Activated T-helper 2 cell treated with anti-CD3 and anti-CD28 coated beads, Interferon-gamma antibody, Interleukin-2, Interleukin-4, amounts not matched to agents 10 μg/mL and 5 μg/mL and 100 μg/mL, durations not matched to agents 14 hours and 24 hours and 36 hours (primary cell): ENCODE measurements around the gene DCAF5. TPM values are rescaled to one million over a fixed set of nuclear protein-coding genes. Genes with fewer than 3 reads are reported as not detected.
A peak's percentile ranks its signal among the peaks of the same experiment; 100 is the strongest.

ENCODE experiments used
- DNase-seq: peaks from one replicate; pipeline ENCODE4 v3.0.0; 2021; ENCODE audit warnings: low spot score
- H3K27ac Mint-ChIP-seq: one replicate; pipeline ENCODE4 v1.8.0; 2021; ENCODE audit warnings: mixed read lengths
- H3K27me3 Mint-ChIP-seq: one replicate; pipeline ENCODE4 v1.8.0; 2021; ENCODE audit warnings: low read depth, mixed read lengths
- H3K36me3 Mint-ChIP-seq: one replicate; pipeline ENCODE4 v1.8.0; 2021; ENCODE audit warnings: low read depth, mixed read lengths
- H3K4me1 Mint-ChIP-seq: one replicate; pipeline ENCODE4 v1.8.0; 2021; ENCODE audit warnings: low read depth, mixed read lengths
- H3K4me3 Mint-ChIP-seq: one replicate; pipeline ENCODE4 v1.8.0; 2021; ENCODE audit warnings: low read depth, mild to moderate bottlenecking, moderate library complexity, mixed read lengths
- H3K9me3 Mint-ChIP-seq: one replicate; pipeline ENCODE4 v1.8.0; 2021; ENCODE audit warnings: mixed read lengths
- intact Hi-C: fragments of 100-400 bp; cut with micrococcal nuclease; formaldehyde crosslinking; loops from one replicate; pipeline ENCODE4 v1.15.1; 2023
- total RNA-seq: library from RNA; stranded (reverse); gene quantifications from 2 replicates; pipeline ENCODE4 v1.2.3, GENCODE V29; 2022

DCAF5 gene
- total RNA-seq, 1 donor from 2014 or later = 30.4 TPM

DNA sequence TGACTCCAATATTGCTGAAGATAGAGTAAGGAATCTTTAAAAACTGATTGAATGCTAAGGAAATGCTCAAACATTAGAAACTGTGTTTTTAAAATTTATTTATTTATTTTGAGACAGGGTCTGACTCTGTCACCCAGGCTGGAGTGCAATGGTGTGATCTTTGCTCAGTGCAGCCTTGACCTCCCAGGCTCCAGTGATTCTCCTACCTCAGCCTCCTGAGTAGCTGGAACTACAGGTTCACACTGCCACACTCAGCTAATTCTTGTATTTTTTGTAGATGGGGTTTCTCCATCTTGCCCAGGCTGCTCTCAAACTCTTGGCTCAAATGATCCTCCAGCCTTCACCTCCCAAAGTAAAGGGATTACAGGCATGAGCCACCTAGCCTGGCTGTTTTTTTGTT, 3.3 kb upstream of the DCAF5 start:
- H3K36me3 Mint-ChIP-seq = no peaks in the 10 kb centered on the region
- peaks cover 57% of the 10 kb centered on the region for H3K27me3 Mint-ChIP-seq
- peaks cover 4% of the 10 kb centered on the region for H3K4me1 Mint-ChIP-seq
- H3K27ac Mint-ChIP-seq = no peak overlapping the region
- H3K4me3 Mint-ChIP-seq = no peak overlapping the region
- intact Hi-C loops = no loop called here
- H3K9me3 Mint-ChIP-seq = no peaks in the 10 kb centered on the region
- no peak for DNase-seq

DNA sequence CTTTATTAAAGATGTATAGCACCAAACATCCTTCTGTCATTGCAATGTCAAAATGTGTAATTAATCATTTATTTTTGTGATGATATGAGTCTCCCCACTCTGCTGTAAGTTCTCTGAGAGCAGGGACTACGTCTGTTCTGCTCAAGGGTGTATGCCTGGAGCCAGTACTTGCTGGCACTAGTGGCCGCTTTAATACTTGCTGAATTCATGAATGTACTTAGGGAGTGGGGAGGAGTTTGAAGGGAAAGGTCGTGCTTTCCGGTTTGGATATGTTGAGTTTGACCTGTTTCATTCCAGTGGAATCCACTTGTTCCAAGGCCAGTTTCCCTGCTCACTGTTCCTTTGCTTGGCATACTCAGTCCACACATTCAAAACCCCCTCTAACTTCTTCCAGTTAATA, 1.9 kb upstream of the DCAF5 start:
- Mint-ChIP-seq H3K4me3 (peak overlapping the region; percentile 21), H3K36me3 (peaks cover 4% of the 10 kb centered on the region), H3K4me1 (peaks cover 18% of the 10 kb centered on the region), H3K27me3 (peaks cover 46% of the 10 kb centered on the region), H3K27ac (no peak overlapping the region), H3K9me3 (no peaks in the 10 kb centered on the region)
- no peak for DNase-seq
- intact Hi-C loops = loop anchor here (5.0 kb wide), 1 partner anchor 613 kb away; the partner anchor contains the start of gene SRSF5

DNA sequence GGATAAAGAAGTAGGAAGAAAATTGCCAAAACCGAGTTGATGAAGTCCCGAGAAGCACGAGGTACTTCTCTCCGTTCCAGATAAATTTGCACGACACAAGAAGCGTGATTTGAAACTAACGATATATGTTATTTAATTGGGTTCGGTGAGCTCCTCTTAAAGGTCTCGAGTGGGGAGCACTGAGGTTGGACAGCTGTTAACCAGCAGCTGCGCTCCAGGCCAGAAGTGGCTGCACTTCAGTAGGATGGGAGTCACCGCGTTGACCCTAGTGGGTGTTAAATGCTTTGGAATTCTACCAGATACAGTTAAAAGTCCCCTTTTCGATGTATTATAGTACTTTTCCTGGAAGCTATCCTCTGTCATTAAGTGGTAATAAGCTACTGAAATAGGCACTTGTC, 953 bp upstream of the DCAF5 start:
- peaks cover 39% of the 10 kb centered on the region for H3K27me3 Mint-ChIP-seq
- peak overlapping the region; percentile 89 for H3K4me3 Mint-ChIP-seq
- H3K9me3 Mint-ChIP-seq = no peaks in the 10 kb centered on the region
- H3K27ac Mint-ChIP-seq = peak overlapping the region; percentile 73
- peaks cover 12% of the 10 kb centered on the region for H3K36me3 Mint-ChIP-seq
- peaks cover 24% of the 10 kb centered on the region for H3K4me1 Mint-ChIP-seq
- no peak for DNase-seq
- intact Hi-C loops = loop anchor here (1.0 to 5.0 kb wide), 2 partner anchors 244 to 613 kb away; partner anchors contain the start of genes ERH, SLC39A9 and SRSF5

DNA sequence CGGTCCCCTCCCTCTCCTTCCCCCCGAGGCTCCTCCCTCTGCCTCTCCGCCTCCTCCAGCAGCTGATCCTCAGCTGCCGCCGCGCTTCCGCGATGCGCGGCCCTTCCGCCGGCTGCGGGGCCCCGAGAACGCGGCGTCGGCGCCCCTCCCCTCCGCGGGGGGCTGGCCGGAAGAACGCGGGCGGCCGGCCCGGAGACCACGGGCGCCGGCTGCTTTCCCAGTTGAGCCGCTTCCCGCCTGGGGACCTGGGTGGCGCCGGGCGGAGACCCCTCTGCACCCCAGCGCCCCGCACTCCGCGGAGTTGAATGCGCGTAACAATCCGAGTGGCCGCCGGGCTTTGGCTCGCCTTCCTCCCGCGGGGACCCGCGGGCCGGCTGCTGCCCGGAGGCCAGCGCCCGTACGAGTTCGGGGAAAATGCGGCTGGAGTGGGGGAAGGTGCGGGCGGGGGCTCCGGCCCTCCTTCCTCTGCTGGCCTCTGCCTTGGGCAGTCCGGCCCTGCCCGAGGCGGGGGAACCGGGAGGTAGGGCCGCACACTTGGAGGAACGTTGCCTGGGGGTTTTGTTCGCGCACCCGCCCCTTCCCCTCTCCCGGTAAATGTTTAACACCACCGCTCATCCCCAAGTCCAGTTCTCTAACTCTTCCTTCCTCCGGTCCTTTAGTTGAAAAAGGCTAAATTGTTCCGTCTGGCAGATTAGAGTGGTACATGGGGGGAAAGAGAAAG, 393 bp upstream of the DCAF5 start:
- intact Hi-C loops = loop anchor here (1.0 to 5.0 kb wide), 2 partner anchors 245 to 614 kb away; partner anchors contain the start of genes ERH, SLC39A9 and SRSF5
- H3K27ac Mint-ChIP-seq = peak overlapping the region; percentile 92
- peak overlapping the region; percentile 91 for H3K4me3 Mint-ChIP-seq
- DNase-seq = peak; percentile 93
- no peaks in the 10 kb centered on the region for H3K9me3 Mint-ChIP-seq
- H3K4me1 Mint-ChIP-seq = peaks cover 28% of the 10 kb centered on the region
- peaks cover 35% of the 10 kb centered on the region for H3K27me3 Mint-ChIP-seq
- H3K36me3 Mint-ChIP-seq = peaks cover 17% of the 10 kb centered on the region

DNA sequence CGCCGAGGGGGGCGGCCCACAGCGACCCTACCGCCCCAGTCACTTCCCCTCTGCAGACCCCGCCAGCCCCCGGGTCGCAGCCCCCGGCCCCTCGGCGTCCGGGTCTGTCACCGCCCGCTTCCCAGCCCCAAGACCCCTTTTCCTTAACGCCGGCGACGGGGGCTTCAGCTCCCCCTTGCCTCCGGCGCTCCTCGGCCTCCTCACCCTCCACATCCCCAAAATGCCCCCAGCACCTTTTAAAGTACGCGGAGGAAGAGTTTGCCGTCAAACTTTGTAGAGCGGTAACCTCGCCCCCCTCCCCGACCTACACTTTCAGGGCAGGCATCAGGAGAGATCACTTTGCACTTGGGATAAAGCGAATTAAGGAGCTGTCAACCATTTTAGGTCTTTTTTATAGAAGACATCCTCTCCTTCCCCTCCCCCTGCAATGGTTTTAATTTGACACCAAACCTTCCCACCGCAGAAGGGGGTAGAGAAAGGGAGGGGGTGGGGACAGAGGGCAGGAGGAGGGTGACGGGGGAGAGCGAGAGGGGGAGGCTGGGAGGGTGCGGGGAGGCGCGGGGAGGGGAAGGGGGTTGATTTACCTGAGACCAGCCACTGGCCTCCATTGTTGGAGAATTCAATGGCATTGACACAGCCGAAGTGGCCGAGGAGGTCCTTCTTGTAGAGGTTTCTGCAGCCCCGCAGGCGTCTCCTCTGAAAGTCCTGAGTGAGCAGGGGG, 578 bp downstream of the DCAF5 start:
- H3K27me3 Mint-ChIP-seq = peaks cover 28% of the 10 kb centered on the region
- peaks cover 34% of the 10 kb centered on the region for H3K4me1 Mint-ChIP-seq
- H3K36me3 Mint-ChIP-seq = peaks cover 25% of the 10 kb centered on the region
- peak overlapping the region; percentile 91 for H3K4me3 Mint-ChIP-seq
- peak; percentile 13 for DNase-seq
- H3K27ac Mint-ChIP-seq = peak overlapping the region; percentile 92
- no peaks in the 10 kb centered on the region for H3K9me3 Mint-ChIP-seq
- intact Hi-C loops = loop anchor here (5.0 kb wide), 1 partner anchor 615 kb away; the partner anchor contains the start of gene SRSF5

DNA sequence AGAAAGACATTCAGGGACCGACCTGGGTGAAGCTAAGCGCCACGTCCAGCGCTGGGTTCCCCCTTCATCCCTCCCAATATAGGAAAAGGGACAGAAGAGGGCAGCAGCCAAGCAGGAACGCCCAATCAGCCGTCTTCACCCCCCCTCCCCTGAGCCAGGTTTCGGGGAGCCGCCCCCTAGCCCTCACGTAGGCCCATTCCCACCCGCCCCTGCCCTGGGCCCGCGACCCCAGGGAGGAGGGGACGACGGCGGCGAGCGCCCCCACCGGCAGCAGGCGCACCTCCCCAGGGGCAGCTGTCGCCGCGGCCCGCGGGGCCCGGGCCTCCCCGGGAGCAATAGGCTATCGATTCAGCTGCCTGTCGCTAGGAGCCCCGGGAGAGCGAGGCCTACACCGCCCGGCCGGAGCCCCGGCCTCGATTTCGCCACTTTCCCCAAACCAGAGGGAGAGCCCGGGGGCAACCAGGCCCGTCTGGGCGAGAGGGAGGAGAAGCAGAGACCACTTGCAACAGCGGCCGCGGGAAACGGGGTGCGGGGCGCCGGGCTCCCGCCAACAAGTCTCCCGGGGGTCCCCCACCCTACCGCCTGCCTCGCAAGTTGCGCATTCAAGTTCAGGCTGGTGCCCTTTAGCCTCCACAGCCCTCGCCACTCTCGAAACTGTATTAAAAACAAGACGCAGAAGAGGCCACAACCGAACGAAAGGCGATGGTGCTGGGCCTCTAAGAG, 1.3 kb downstream of the DCAF5 start:
- intact Hi-C loops = loop anchor here (2.0 to 5.0 kb wide), 3 partner anchors 173 to 1207 kb away; partner anchors contain the start of genes ACTN1, COX16 and SRSF5
- Mint-ChIP-seq H3K4me3 (peak overlapping the region; percentile 91), H3K27ac (peak overlapping the region; percentile 92), H3K4me1 (peaks cover 38% of the 10 kb centered on the region), H3K9me3 (no peaks in the 10 kb centered on the region), H3K27me3 (peaks cover 26% of the 10 kb centered on the region), H3K36me3 (peaks cover 28% of the 10 kb centered on the region)
- DNase-seq = peak; percentile 73

DNA sequence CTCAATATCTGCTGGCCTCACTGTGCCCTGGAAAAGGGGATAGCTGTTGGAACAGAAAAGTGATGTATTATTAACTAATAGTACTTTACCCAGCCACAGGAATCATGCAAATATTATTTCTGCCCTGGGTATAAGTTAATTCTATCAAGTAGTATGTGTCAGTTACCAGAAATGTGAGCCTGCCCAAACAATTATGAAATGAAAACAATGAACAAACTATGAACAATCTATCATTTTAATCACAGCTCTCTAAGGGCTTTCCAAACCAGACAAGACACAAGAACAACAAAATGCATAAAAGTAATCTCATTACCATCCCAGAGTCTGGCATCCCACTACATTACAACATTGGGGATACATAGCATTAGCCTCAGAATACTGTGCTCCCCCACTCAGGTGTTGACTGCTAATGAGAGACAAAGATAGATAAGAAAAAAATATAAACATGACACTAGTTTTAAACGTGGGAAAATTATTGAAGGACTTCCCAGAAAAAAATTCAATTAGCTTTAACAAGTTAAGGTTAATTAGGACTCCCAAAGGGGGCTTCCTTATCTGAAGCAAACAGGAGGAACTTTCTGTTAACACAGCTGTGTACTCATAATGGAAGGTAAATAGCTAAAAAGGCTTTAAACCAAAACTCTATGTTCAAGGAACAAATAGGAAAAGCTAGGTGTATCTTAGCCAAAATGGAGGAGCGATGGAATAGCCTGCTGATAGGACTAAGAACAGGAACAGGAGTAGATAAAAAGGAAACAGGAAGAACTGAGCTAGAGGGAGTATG, 3.3 kb downstream of the DCAF5 start:
- Mint-ChIP-seq H3K4me1 (peaks cover 38% of the 10 kb centered on the region), H3K36me3 (peaks cover 36% of the 10 kb centered on the region), H3K27me3 (peaks cover 8% of the 10 kb centered on the region), H3K9me3 (no peaks in the 10 kb centered on the region), H3K27ac (peak overlapping the region; percentile 15), H3K4me3 (peak overlapping the region; percentile 53)
- intact Hi-C loops = loop anchor here (2.0 to 5.0 kb wide), 3 partner anchors 171 to 1209 kb away; partner anchors contain the start of genes ACTN1, COX16 and SRSF5
- DNase-seq = no peak

DNA sequence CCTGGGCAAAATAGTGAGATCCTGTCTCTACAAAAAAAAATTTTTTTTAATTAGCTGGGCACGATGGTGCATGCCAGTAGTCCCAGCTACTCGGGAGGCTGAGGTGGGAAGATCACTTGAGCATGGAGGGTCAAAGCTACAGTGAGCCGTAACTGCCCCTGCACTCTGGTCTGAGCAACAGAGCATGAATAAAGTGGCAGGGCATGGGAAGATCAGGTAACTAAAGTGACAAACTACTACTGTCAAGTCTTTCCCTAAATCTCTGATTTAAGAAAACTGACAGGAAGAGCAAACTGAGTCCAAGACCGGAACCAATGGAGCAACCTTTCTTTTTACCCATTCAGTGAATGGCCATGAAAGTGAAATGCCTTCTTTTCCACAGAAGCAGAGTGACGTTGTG, 10.8 kb downstream of the DCAF5 start:
- Mint-ChIP-seq H3K4me1 (peaks cover 13% of the 10 kb centered on the region), H3K4me3 (no peak overlapping the region), H3K27ac (no peak overlapping the region), H3K36me3 (peaks cover 20% of the 10 kb centered on the region), H3K9me3 (no peaks in the 10 kb centered on the region), H3K27me3 (no peaks in the 10 kb centered on the region)
- no peak for DNase-seq
- intact Hi-C loops = no loop called here

DNA sequence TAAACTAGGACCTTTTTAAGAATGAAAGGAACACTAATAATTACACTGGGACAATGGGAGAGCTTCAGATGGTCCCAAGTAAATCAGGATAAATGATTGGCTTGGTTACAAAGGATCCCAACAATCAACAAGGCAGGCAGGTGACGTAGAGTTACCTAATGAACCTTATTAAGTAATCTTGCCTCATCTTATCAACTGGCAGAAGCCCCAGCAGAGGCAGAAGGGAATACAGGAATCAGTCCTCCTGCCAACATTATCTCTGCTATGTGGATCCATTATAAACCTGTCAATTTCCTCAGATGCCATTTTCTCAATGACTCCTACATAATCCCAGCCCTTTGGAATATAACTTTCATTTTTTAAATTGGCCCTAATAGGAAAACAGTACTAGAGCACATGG, 11.4 kb downstream of the DCAF5 start:
- Mint-ChIP-seq H3K4me1 (peaks cover 12% of the 10 kb centered on the region), H3K27me3 (no peaks in the 10 kb centered on the region), H3K9me3 (no peaks in the 10 kb centered on the region), H3K27ac (no peak overlapping the region), H3K36me3 (peaks cover 20% of the 10 kb centered on the region), H3K4me3 (no peak overlapping the region)
- intact Hi-C loops = no loop called here
- DNase-seq = no peak

DNA sequence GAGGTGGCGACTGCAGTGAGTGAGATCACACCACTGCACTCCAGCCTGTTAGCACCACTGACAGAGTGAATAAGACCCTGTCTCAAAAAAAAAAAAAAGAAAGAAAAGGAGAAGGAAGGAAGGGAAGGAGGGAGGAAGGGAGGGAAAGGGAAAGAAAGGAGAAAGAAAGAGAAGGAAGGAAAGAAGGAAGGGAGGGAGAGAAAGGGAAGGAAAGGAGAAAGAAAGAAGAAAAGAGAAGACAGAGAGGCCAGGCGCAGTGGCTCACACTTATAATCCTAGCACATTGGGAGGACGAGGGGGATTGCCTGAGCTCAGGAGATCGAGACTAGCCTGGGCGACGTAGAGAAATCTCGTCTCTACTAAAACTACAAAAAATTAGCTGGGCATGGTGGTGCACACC, 13.2 kb downstream of the DCAF5 start:
- Mint-ChIP-seq H3K36me3 (peaks cover 15% of the 10 kb centered on the region), H3K27ac (no peak overlapping the region), H3K27me3 (no peaks in the 10 kb centered on the region), H3K4me1 (peaks cover 12% of the 10 kb centered on the region), H3K4me3 (no peak overlapping the region), H3K9me3 (no peaks in the 10 kb centered on the region)
- DNase-seq = no peak
- intact Hi-C loops = loop anchor here (10.0 kb wide), 1 partner anchor 325 kb away; no protein-coding TSS in a partner anchor

DNA sequence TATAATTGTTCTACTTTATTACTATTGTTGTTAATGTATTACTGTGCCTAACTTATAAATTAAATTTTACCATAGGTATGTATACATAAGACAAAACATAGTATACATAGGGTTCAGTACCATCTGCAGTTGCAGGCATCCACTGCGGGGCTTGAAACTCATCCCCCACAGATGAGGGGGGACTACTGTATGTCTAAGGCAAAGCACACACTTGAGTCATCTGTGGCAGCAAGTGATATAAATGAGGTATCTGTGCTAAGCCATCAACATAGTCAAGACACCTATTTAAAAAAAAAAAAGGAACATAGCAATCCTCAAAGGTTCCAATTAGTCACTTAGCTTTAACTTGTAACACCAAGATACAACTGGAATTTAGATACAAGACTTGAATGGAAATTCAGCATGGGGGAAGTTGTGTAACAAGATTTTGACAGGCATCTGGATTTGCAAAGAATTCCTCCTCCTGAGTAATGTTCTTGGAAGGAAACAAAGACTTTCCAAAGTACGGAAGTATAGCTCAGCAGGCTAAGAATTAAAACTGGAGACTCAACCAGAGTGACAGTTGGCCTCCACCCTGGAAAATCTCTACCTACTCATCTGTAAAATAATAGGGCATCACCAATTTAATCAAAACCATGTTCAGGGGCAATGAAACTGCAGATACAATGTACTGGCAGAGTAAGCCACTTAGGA, 14.9 kb downstream of the DCAF5 start:
- no peaks in the 10 kb centered on the region for H3K9me3 Mint-ChIP-seq
- no peak for DNase-seq
- H3K4me1 Mint-ChIP-seq = peaks cover 22% of the 10 kb centered on the region
- H3K36me3 Mint-ChIP-seq = peaks cover 12% of the 10 kb centered on the region
- no peaks in the 10 kb centered on the region for H3K27me3 Mint-ChIP-seq
- H3K27ac Mint-ChIP-seq = no peak overlapping the region
- no peak overlapping the region for H3K4me3 Mint-ChIP-seq
- intact Hi-C loops = loop anchor here (10.0 kb wide), 1 partner anchor 327 kb away; no protein-coding TSS in a partner anchor
